Adrenal gland (tissue), 5 donors: Measurements from ENCODE around the gene TSPAN18.

Experiments used
- POLR2A ChIP-seq, 2 donors: fragments of 450-650 bp; IDR thresholded peaks; one replicate each; pipeline ENCODE4 v1.6.1; 2017; ENCODE audit warnings: antibody characterized with exemption in 2 of 2, mild to moderate bottlenecking in 2 of 2, moderate library complexity in 1 of 2
- TF ChIP-seq, protein P1 (sequence below), 6 experiments: fragments of 450-650 bp in 4 of 6; fragments of 200-600 bp in 2 of 6; sonication (generic) in 1 of 6; IDR thresholded peaks; 1 replicate in 5 of 6; 2 replicates in 1 of 6; pipeline versions ENCODE4 v1.5.1 to v1.8.0; 2016 to 2021; ENCODE audit warnings: antibody characterized with exemption in 6 of 6, mild to moderate bottlenecking in 2 of 6, moderate library complexity in 1 of 6
- donor health status: DM: no; HTN: no; CAD: no.

DNA sequence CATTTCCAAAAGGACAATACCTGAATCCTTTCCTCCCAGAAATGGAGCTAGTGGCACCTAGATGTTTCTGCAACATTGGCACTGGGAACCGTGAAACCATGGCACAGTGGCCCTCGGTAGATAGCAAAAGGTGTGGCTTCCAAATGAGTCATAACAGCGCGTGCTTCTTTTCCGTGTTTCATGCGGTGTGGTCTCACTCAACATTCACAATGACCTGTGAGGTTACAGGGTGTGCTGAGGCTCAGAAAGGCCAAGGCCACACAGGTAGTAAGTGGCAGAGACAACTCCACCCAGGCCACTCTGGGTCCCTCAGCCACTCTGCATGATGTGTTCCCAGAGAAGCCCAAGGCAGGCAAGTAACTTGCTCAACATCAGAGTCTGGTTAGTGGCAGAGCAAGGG is 156.5 kb downstream of the TSPAN18 start:
- TF ChIP-seq, protein P1, sequence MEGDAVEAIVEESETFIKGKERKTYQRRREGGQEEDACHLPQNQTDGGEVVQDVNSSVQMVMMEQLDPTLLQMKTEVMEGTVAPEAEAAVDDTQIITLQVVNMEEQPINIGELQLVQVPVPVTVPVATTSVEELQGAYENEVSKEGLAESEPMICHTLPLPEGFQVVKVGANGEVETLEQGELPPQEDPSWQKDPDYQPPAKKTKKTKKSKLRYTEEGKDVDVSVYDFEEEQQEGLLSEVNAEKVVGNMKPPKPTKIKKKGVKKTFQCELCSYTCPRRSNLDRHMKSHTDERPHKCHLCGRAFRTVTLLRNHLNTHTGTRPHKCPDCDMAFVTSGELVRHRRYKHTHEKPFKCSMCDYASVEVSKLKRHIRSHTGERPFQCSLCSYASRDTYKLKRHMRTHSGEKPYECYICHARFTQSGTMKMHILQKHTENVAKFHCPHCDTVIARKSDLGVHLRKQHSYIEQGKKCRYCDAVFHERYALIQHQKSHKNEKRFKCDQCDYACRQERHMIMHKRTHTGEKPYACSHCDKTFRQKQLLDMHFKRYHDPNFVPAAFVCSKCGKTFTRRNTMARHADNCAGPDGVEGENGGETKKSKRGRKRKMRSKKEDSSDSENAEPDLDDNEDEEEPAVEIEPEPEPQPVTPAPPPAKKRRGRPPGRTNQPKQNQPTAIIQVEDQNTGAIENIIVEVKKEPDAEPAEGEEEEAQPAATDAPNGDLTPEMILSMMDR (IDR thresholded peaks at IDR 0.05) = no peak
- TF ChIP-seq POLR2A (IDR thresholded peaks at IDR 0.05) = no peak
